RPMI7951 (cell line): ENCODE data around the gene BCL3. TPM values are rescaled to one million over a fixed set of nuclear protein-coding genes. Genes with fewer than 3 reads are reported as not detected.
A peak's percentile ranks its signal among the peaks of the same experiment; 100 is the strongest.
"Not testable (repeated sequence)": the region's sequence is repeated elsewhere in the genome, so short reads cannot be mapped to it uniquely, and the experiment has no call there.

Experiments
- DNase-seq: peaks from one replicate; pipeline ENCODE4 v3.0.0-alpha.2; 2012; ENCODE audit warnings: low read depth
- total RNA-seq: library from RNA; depleted of rRNA; stranded (reverse); fragments of >200 nt; shearing (Covaris generic); gene quantifications from 2 replicates; pipeline ENCODE4 v1.2.3, GENCODE V29; 2014

BCL3 gene
- total RNA-seq, 1 experiment from 2014 or later = 22.6 TPM

DNA sequence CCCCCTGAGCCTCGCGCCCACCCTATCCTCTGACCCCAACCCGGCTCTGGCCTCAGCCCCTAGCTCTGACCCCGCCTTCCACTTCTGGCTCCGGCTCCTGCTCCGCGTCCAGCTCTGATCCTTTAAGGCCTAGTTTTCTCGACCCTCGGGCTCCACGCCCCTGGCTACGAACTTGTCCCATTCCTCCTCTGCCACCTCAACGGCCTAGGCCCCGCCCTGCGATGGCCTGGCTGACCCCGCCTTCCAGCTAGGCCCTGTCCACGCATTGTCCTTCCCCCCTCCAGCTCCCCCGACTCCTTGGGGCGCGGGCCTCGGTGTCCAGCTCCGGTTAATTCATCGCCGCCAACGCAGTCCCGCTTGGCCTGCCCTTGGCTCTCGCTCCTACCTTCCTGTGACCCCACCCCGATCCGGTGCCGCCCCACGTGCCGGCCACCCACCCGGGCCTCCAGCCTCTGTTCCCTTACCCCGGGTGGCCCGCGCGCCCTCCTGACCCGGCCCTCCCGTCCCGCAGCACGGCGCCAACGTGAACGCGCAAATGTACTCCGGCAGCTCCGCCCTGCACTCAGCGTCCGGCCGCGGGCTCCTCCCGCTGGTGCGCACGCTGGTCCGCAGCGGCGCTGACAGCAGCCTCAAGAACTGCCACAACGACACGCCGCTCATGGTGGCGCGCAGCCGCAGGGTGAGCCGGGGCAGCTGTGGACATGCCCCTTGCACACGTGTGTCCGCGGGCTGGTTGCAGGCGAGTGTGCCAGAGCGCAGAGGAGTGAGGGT lies 9.4 kb downstream of the BCL3 start:
- no peak for DNase-seq

- DNase-seq = no peak
Observed at GRCh38 chr19:44758596-44758995, 10.1 kb downstream of the BCL3 start.

GRCh38 chr19:44759083-44759804 lies 10.7 kb downstream of the BCL3 start:
- DNase-seq = no peak

DNA sequence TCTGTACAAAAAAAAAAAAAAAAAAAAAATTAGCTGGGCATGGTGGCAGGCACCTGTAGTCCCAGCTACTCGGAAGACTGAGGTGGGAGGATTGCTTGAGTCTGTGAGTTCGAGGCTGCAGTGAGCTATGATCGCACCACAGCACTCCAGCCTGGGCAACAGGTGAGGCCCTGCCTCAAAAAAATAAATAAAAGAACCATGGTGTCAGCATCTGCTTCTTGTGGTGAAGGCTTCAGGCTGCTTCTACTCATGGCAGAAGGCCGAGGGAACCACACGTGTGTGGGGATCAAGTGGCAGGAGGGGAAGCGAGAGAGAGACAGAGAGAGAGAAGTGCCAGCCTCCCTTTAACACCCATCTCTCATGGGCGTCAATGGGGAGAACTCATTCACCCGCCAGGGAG lies 13.5 kb downstream of the BCL3 start:
- no peak for DNase-seq

DNA sequence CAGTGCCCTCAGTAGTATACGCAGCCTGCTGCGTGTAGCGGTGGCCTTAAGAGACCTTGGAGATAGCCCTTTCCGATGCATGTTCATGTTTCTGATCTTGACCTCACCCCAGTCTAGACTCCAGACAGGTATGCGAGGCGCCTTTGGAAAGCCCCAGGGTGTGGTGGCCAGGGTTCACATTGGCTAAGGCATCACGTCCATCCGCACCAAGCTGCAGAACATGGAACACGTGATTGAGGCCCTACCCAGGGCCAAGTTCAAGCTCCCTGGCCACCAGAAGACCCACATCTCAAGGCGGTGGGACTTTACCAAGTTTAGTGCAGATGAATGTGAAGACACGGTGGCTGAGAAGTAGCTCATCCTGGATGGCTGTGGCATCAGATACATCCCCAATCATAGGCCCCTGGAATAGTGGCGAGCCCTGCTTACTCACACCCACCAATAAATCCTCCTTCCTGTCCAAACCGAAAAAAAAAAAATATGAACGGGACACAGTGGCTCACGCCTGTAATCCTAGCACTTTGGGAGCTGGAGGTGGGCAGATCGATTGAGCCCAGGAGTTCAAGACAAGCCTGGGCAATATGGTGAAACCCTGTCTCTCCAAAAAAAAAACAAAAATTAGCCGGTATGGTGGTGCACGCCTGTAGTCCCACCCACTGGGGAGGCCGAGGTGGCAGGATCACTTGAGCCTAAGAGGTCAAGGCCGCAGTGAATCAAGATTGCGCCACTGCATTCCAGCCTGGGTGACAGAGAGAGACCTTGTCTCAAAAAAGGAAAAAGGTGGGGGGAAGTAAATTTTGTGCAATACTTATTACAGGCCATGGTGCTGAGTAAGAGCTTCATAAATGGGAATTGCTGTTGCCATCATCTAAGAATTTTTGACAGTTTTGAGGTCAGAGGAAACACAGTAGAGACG lies 16.8 kb downstream of the BCL3 start:
- no peak for DNase-seq

DNA sequence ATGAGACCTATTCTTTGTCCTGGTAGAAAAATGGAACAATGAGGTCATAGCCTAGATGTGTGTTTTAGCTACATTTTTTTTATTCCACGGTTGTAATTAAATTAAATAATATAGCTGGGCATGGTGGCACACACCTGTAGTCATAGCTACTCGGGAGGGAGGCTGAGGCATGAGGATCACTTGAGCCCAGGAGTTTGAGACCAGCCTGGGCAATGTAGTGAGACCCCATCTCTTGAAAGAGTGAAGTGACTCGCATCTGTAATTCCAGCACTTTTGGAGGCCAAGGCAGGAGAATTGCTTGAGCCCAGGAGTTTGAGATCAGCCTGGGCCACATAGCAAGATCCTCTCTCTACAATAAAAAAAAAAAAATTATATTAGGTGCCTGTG lies 17.4 kb downstream of the BCL3 start:
- no peak for DNase-seq

DNA sequence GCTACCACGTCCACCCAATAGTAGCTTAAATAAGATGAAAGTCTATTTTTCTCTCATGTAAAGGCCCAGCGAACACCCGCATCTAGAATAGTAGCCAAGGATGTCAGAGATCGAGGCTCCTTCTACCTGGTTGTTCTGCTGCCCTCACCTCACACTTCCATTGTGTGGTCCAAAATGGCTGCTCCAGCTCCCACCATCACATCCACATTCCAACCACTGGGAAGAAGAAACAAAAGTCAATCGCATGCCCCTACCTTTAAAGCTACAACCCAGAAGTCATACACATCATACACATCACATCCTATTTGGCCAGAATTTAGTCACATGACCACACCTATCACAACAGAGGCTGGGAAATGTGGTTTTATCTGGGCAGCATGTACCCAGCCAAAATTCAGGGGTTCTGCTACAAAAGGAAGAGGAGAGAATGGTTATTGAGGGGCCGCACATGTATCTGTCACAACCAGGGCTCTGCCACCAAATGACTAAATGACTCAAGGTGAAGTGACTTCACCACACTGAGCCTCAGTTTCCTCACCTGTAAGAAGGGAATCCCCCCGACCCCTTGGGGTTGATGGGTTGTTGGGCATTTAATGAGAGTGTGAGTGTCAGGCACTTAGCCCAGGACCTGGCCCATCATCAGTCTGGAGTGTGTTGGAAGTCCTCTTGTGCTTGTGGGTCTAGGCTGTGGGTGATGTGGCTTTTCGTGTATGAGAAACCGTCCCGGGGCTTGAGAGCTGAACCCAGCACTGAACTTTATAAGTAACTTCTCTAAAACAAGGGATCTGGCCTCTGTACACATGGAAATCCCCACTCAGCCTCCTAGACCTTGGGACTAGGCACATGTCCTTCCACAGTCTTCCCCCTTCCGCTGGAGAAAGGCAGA lies 19.0 kb downstream of the BCL3 start:
- DNase-seq = no peak

GRCh38 chr19:44770550-44771257 lies 22.2 kb downstream of the BCL3 start:
- peak; percentile 95 for DNase-seq

GRCh38 chr19:44772144-44772543 lies 23.6 kb downstream of the BCL3 start:
- not testable (repeated sequence) for DNase-seq

GRCh38 chr19:44772959-44773358 lies 24.5 kb downstream of the BCL3 start:
- DNase-seq = peak; percentile 55

DNA sequence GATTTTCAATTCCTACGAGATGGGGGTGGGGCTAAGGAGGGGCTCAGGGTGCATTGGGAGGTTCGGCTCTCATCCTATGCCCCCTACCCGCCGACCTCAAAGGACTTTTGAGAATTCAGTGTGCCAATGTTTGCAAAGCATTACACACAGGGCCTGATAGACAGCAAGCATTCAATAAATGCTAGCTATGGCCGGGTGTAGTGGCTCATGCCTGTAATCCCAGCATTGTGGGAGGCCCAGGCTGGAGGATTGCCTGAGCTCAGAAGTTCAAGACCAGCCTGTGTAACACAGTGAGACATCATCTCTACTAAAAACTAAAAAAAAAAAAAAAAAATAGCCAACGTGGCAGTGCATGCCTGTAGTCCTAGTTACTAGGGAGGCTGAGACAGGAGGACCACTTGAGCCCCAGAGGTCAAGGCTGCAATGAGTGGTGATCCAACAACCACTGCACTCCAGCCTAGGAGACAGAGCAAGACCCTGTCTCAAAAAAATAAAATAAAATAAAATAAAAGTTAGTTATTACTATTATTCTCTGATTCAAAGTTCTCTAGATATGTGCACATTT lies 27.2 kb downstream of the BCL3 start:
- no peak for DNase-seq

DNA sequence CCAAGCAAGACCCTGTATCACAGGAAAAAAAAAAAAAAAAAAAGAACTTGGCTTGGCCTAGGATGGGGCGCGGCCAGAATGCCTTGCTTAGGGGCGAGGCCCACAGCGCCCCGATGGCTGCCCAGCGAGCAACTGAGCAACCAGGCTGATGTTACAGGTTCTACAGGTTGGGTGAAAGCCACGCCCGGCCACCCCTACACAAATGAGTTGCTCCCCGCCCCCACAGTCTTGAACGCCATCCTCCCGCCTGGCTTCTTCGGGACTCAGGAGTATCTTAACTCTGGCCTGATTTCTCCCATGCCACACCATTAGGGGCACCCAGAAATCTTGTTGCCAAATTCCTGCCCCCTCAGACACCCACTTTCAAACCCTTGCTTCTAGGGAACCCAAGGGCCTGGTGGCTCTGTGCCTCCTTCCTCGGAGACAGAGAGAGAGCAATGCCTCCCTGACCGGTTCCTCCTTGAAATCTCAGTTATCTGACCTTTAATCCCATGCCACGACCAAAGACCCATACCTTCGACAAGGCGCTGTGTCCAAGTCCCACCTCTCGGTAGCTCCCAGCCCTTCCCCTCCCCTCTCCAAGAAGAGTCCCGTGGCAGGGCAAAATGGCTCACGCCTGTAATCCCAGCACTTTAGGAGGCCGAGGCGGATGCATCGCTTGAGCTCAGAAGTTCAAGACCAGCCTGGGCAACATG lies 28.0 kb downstream of the BCL3 start:
- DNase-seq = no peak

DNA sequence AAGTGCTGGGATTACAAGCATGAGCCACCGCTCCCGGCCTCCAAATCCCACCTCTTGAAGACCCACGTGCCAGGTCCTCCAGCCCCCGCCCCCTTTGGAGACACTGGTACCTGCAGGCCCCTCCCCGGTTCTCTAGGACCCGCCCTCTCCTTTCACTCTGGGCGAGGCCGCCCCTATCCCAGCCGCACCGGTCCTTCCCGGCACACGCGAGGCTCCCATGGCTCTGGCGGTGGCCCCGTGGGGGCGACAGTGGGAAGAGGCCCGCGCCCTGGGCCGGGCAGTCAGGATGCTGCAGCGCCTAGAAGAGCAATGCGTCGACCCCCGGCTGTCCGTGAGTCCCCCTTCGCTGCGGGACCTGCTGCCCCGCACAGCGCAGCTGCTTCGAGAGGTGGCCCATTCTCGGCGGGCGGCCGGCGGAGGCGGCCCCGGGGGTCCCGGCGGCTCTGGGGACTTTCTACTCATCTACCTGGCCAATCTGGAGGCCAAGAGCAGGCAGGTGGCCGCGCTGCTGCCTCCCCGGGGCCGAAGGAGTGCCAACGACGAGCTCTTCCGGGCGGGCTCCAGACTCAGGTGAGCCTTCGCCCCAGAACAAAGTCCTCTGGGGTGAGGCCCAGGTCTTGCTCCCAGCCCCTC lies 29.3 kb downstream of the BCL3 start, which contains the start of gene CBLC:
TSS of gene CBLC (plus strand) at position 176 of the 633 bp plus-strand sequence. CDS start at position 218, 42 bp downstream.
- DNase-seq = no peak

DNA sequence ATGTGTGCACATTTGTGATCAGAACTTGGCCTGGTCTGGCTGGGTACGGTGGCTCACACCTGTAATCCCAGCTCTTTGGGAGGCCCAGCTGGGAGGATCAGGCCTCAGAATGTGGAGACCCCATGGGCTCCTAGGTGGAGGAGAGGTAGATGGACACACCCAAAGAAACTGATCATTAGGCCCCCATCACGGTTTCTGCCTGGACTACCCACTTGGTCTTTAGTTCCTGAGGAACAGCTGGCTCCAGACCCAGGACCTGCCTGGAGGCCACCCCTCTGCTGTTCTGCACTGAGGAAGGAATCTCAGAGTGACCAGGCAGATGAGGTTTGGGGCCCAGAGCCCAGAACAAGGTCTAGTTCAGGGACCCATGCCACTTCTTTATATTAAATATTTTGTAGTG lies 30.6 kb downstream of the BCL3 start:
- no peak for DNase-seq

GRCh38 chr19:44781694-44782093 lies 33.2 kb downstream of the BCL3 start:
- DNase-seq = not testable (repeated sequence)

GRCh38 chr19:44782729-44783128 lies 34.2 kb downstream of the BCL3 start:
- no peak for DNase-seq

DNA sequence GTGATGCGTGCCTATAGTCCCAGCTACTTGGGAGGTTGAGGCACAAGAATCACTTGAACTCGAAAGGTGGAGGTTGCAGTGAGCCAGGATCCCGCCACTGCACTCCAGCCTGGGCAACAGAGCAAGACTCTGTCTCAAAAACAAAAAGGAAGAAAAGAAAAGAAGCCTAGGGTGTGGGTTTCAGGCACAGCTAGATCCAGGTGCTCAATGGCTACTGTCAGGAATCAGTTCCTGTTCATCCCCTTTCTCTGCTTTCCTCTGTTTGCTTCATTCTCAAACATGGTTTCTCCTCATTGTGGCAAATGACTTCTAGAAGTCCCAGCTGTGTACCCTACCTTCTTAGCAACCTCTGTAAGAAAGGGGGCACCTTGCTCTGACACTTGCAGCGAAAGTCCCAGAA lies 35.0 kb downstream of the BCL3 start:
- DNase-seq = no peak

DNA sequence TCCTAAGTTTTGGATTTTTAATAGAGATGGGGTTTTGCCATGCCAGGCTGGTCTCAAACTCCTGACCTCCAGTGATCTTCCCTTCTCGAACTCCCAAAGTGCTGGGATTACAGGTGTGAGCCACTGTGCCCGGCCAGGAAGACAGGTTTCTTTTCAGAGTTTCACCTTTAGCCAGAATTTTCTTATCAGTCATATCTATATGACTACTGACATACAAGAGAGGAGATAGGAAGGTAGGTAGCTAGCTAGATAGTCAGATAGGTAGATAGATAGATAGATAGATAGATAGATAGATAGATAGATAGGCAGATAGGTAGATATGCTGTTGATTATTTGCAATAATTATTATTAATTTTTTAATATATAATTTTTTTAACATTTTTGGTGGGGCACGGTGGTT lies 36.8 kb downstream of the BCL3 start:
- no peak for DNase-seq

GRCh38 chr19:44785993-44786392 lies 37.5 kb downstream of the BCL3 start:
- no peak for DNase-seq
